GM12878 (cell line): ENCODE results near the gene DUS3L. TPM values are rescaled to one million over a fixed set of nuclear protein-coding genes. Genes with fewer than 3 reads are reported as not detected.

Experiments
- ATAC-seq: fragments of 200-7000 bp; cut with Tn5 transposase; 3 replicates; pipeline ENCODE4 v1.9.1; 2020; ENCODE audit warnings: mild to moderate bottlenecking, moderate library complexity
- BruUV-seq: library from RNA; stranded (reverse); fragments of 400-500 nt; replicated peaks from 2 replicates; lab custom pipeline; 2021; lab: Mats Ljungman, UMichigan
- CTCF ChIA-PET: fragments of 300-600 bp; sonication (Branson Sonifier 250); formaldehyde crosslinking; extraction: SDS; loops from one replicate; lab custom pipeline; 2021; ENCODE audit warnings: inconsistent platforms; lab: Yijun Ruan, JAX
- POLR2A ChIA-PET: fragments of 350-600 bp; formaldehyde crosslinking; extraction: SDS; loops from one replicate; lab custom pipeline; 2021; ENCODE audit warnings: inconsistent platforms; lab: Charles Lee
- RAD21 ChIA-PET: fragments of 300-600 bp; sonication (Branson Sonifier 250); formaldehyde crosslinking; loops from one replicate; lab custom pipeline; 2023; ENCODE audit warnings: antibody characterized with exemption; ENCODE audit not compliant: unreplicated experiment; lab: Charles Lee
- SMC1A ChIA-PET: fragments of 300-600 bp; sonication (Branson Sonifier 250); formaldehyde crosslinking; loops from one replicate; lab custom pipeline; 2023; ENCODE audit not compliant: unreplicated experiment, uncharacterized antibody; lab: Charles Lee
- DNase-seq: peaks from one replicate; pipeline ENCODE4 v3.0.0-alpha.2; 2011; ENCODE audit warnings: low read depth, low spot score
- FAIRE-seq: peaks from 3 replicates; lab custom pipeline; 2011; peaks lifted over from hg19 to GRCh38; lab: Jason Lieb, UNC
- H2AFZ ChIP-seq: 2 replicates; pipeline ENCODE4 v1.6.0; 2011; ENCODE audit warnings: low read depth, low read length, control low read depth; ENCODE audit not compliant: control insufficient read depth
- H3K27ac ChIP-seq: 2 replicates; pipeline ENCODE4 v1.5.1; 2011; ENCODE audit warnings: control low read depth; ENCODE audit not compliant: control insufficient read depth, insufficient read depth
- H3K27me3 ChIP-seq, 2 experiments: replicated peaks in 1 of 2; 2 replicates each; pipeline versions ENCODE4 v1.6.0 to v1.6.1; 2011; ENCODE audit warnings: low read length in 1 of 2; ENCODE audit not compliant: control insufficient read depth in 2 of 2, insufficient read depth in 2 of 2
- H3K36me3 ChIP-seq, 2 experiments: 2 replicates each; pipeline ENCODE4 v1.5.1; 2011; ENCODE audit warnings: low read length in 1 of 2; ENCODE audit not compliant: control insufficient read depth in 2 of 2, insufficient read depth in 2 of 2
- H3K4me1 ChIP-seq: 2 replicates; pipeline ENCODE4 v1.6.1; 2011; ENCODE audit warnings: mild to moderate bottlenecking, low read length, moderate library complexity, mixed read lengths; ENCODE audit not compliant: control insufficient read depth, insufficient read depth
- H3K4me2 ChIP-seq: 2 replicates; pipeline ENCODE4 v1.6.0; 2011; ENCODE audit warnings: control low read depth; ENCODE audit not compliant: control insufficient read depth, insufficient read depth
- H3K4me3 ChIP-seq: fragments of 200-600 bp; sonication (generic); 2 replicates; pipeline ENCODE4 v1.5.1; 2016
- H3K79me2 ChIP-seq: 2 replicates; pipeline ENCODE4 v1.6.0; 2011; ENCODE audit warnings: low read length; ENCODE audit not compliant: control insufficient read depth, insufficient read depth
- H3K9ac ChIP-seq: 2 replicates; pipeline ENCODE4 v1.8.0; 2011; ENCODE audit warnings: low read length, control low read depth, mixed read lengths; ENCODE audit not compliant: control insufficient read depth, insufficient read depth
- H3K9me3 ChIP-seq: replicated peaks from 3 replicates; pipeline ENCODE4 v1.5.1; 2011; ENCODE audit warnings: mild to moderate bottlenecking, low read length; ENCODE audit not compliant: control insufficient read depth, insufficient read depth
- H4K20me1 ChIP-seq: 2 replicates; pipeline ENCODE4 v1.6.0; 2011; ENCODE audit not compliant: control insufficient read depth, insufficient read depth
- BCL11A ChIP-seq: IDR thresholded peaks from 2 replicates; pipeline ENCODE4 v1.6.1; 2011; ENCODE audit warnings: low read depth, low read length
- GABPA ChIP-seq: IDR thresholded peaks from 2 replicates; pipeline ENCODE4 v1.6.1; 2014; ENCODE audit warnings: antibody characterized with exemption, low read depth, mild to moderate bottlenecking, inconsistent platforms
- LARP7 ChIP-seq: fragments of 450-650 bp; IDR thresholded peaks from 2 replicates; pipeline ENCODE4 v1.6.1; 2017; ENCODE audit warnings: mild to moderate bottlenecking
- MAX ChIP-seq: IDR thresholded peaks from 2 replicates; pipeline ENCODE4 v1.6.1; 2012; ENCODE audit warnings: low read depth, low read length, improper control_type of control experiment
- RBBP5 ChIP-seq: fragments of 200-600 bp; sonication (generic); conservative IDR thresholded peaks from 2 replicates; pipeline ENCODE4 v1.6.1; 2016
- RELB ChIP-seq: fragments of 450-650 bp; IDR thresholded peaks from 2 replicates; pipeline ENCODE4 v1.6.1; 2017; ENCODE audit warnings: low read depth, mild to moderate bottlenecking, moderate library complexity
- SREBF2 ChIP-seq: IDR thresholded peaks from 2 replicates; pipeline ENCODE4 v1.6.1; 2012; ENCODE audit warnings: mild to moderate bottlenecking, low read length
- YY1 ChIP-seq: IDR thresholded peaks from 2 replicates; pipeline ENCODE4 v1.6.1; 2011; ENCODE audit warnings: low read depth, mild to moderate bottlenecking, low read length
- ZNF207 ChIP-seq: fragments of 450-650 bp; IDR thresholded peaks from 2 replicates; pipeline ENCODE4 v1.6.1; 2014; ENCODE audit warnings: antibody characterized with exemption, mild to moderate bottlenecking, borderline replicate concordance
- ZNF687 ChIP-seq: fragments of 450-650 bp; IDR thresholded peaks from 2 replicates; pipeline ENCODE4 v1.6.1; 2017; ENCODE audit warnings: mild to moderate bottlenecking, moderate library complexity
- ZZZ3 ChIP-seq: IDR thresholded peaks from 2 replicates; pipeline ENCODE4 v1.6.1; 2011; ENCODE audit warnings: low read depth; ENCODE audit not compliant: control insufficient read depth, insufficient read length
- WGBS: methylation state at CpG from one replicate; pipeline ENCODE4 v1.1.6; 2016; ENCODE audit warnings: low lambda C conversion rate; ENCODE audit not compliant: insufficient replicate concordance, insufficient coverage; ENCODE audit errors: missing lambda C conversion rate; 5-methylcytosine and 5-hydroxymethylcytosine counted together
- in situ Hi-C: fragments of 300-500 bp; cut with MboI; formaldehyde crosslinking; loops from 9 replicates; pipeline ENCODE4 v1.14.3; 2018; ENCODE audit warnings: mixed read lengths
- intact Hi-C: fragments of 100-400 bp; cut with micrococcal nuclease; formaldehyde crosslinking; loops from one replicate; pipeline ENCODE4 v1.14.2; 2022; ENCODE audit not compliant: unreplicated experiment
- polyA plus RNA-seq, 11 experiments: library from polyadenylated mRNA; depleted of rRNA in 4 of 11; unstranded in 6 of 11; stranded (reverse) in 5 of 11; fragments of >200 nt; fragmentation: Nextera tagmentation in 4 of 11; fragmentation: Illumina TruSeq in 1 of 11; extraction: Ambion mirVana in 4 of 11; extraction: Trizol in 1 of 11; gene quantifications; 1 replicate in 1 of 11; 2 replicates in 10 of 11; pipeline versions ENCODE4 v1.2.1 to v1.2.3, GENCODE V29; 2011 to 2016; ENCODE audit warnings: inconsistent platforms in 2 of 11, missing spikeins in 2 of 11, low read depth in 1 of 11
- total RNA-seq, 4 experiments: library from RNA; depleted of rRNA in 3 of 4; stranded (reverse); fragments of >200 nt in 3 of 4; fragmentation: Illumina TruSeq in 1 of 4; extraction: Trizol in 1 of 4; gene quantifications; 2 replicates each; pipeline versions ENCODE4 v1.2.1 to v1.2.3, GENCODE V29; 2013 to 2021
- TF ChIP-seq, protein P1 (sequence below): IDR thresholded peaks from 2 replicates; pipeline ENCODE4 v1.6.1; 2012; ENCODE audit warnings: low read length, inconsistent platforms

DUS3L gene
- total and polyA plus RNA-seq, 10 of the 15 experiments (the other 5 are each of a cell fraction or from before 2014, with no cell fraction given) = 0.64 to 47.6 (median 31.1) TPM

GRCh38 chr19:5799247-5800241, 8.6 kb upstream of the DUS3L start:
- no peak overlapping the region for H3K4me2 ChIP-seq
- intact Hi-C loops = loop anchor here (10.0 kb wide), 1 partner anchor 225 kb away; no protein-coding TSS in a partner anchor
- no peaks in the 10 kb centered on the region; a peak in 2 of 4 replicates for H3K27me3 ChIP-seq
- H3K4me1 ChIP-seq = peaks cover 7% of the 10 kb centered on the region
- CTCF ChIA-PET = no interaction called here
- in situ Hi-C loops = no loop called here
- RAD21 ChIA-PET = no interaction called here
- H3K27ac ChIP-seq = no peak overlapping the region
- H3K79me2 ChIP-seq = no peaks in the 10 kb centered on the region
- ATAC-seq = no peak
- no peak for FAIRE-seq
- POLR2A ChIA-PET = no interaction called here
- SMC1A ChIA-PET = no interaction called here
- no peaks in the 10 kb centered on the region for H4K20me1 ChIP-seq
- DNase-seq = no peak
- H2AFZ ChIP-seq = no peak overlapping the region
- 43% methylated on average over 37 of the region's 37 CpGs for WGBS
- H3K4me3 ChIP-seq = no peak overlapping the region
- no peaks in the 10 kb centered on the region for H3K36me3 ChIP-seq
- H3K9ac ChIP-seq = no peak overlapping the region
- no TSS peak for BruUV-seq
- no peaks in the 10 kb centered on the region for H3K9me3 ChIP-seq
- no peak for TF ChIP-seq ZNF207
- TF ChIP-seq RBBP5 = no peak
- no peak for TF ChIP-seq GABPA
- TF ChIP-seq MAX = no peak
- TF ChIP-seq RELB = no peak
- no peak for TF ChIP-seq ZNF687
- TF ChIP-seq SREBF2 = no peak
- no peak for TF ChIP-seq BCL11A
- TF ChIP-seq YY1 = no peak
- TF ChIP-seq LARP7 = no peak
- TF ChIP-seq ZZZ3 = no peak
- TF ChIP-seq, protein P1, sequence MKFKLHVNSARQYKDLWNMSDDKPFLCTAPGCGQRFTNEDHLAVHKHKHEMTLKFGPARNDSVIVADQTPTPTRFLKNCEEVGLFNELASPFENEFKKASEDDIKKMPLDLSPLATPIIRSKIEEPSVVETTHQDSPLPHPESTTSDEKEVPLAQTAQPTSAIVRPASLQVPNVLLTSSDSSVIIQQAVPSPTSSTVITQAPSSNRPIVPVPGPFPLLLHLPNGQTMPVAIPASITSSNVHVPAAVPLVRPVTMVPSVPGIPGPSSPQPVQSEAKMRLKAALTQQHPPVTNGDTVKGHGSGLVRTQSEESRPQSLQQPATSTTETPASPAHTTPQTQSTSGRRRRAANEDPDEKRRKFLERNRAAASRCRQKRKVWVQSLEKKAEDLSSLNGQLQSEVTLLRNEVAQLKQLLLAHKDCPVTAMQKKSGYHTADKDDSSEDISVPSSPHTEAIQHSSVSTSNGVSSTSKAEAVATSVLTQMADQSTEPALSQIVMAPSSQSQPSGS = no peak
